Retinal pigment epithelial cell (primary cell): Measurements from ENCODE around the gene CASTOR2.
"Not testable (repeated sequence)": the region's sequence is repeated elsewhere in the genome, so short reads cannot be mapped to it uniquely, and the experiment has no call there.

Experiments used
- DNase-seq: peaks from one replicate; pipeline ENCODE4 v3.0.0-alpha.2; 2010; ENCODE audit warnings: low read depth
- H3K4me3 ChIP-seq: 2 replicates; pipeline ENCODE4 v1.5.1; 2011; ENCODE audit warnings: mild to moderate bottlenecking, low read length, control low read depth, moderate library complexity

CASTOR2 gene

DNA sequence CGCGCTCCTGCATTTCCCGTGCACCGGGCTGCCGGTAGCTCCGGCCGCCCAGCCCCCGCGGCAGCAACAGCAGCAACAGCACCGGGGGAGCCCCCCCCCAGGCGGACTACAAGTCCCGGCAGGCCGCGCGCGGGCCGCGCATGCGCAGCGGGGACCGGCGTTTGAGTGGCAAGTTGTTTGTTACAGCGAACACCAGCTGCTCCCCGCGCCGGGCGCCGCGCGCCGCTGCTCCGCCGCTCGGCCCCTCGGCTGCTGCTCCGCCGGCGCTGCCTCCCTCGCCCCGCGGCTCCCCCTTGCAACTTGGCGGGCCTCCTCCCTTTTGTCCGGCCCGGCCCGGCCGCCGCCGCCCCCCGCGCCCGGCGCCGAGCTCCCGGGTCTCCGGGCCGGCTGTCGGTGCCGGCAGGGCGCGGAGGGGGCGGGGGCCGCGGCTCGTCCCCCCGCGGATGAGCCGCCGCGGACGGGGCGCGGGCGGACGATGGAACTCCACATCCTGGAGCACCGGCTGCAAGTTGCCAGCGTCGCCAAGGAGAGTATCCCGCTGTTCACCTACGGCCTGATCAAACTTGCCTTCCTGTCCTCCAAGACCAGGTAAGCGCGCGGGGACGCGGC lies at the start of gene CASTOR2:
TSS of gene CASTOR2 (plus strand) at position 195 of the 609 bp plus-strand sequence. CDS start at position 476, 281 bp downstream.
- H3K4me3 ChIP-seq, DNase-seq: not testable (repeated sequence)

DNA sequence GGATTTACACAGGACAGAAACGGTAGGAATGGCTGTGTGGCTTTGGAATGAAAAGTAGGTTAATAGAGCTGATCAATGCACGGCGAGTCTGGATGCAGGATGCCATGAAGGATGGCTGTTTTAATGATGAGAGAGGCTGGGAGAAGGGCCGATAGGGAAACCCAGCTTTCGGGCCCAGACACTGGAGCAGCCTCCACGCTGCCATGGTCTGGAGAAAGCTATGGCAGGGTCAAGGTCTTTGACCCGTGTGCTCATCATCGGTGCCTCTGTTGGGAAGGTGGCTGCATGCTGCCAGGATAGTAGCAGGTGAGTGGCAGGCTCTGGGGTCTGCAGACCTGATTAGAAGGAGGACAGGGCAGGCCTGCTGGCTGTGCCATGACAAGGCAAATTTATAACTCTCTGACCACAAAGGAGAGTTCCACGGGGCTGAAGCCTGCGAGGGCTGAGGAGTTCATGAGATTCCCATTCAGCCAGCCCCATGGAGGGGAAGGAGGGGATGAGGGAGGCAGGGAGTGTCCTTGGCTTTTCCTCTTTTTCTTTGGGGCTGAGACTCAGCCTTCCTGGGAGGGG lies 42.1 kb upstream of the CASTOR2 start:
- not testable (repeated sequence) for DNase-seq, H3K4me3 ChIP-seq

DNA sequence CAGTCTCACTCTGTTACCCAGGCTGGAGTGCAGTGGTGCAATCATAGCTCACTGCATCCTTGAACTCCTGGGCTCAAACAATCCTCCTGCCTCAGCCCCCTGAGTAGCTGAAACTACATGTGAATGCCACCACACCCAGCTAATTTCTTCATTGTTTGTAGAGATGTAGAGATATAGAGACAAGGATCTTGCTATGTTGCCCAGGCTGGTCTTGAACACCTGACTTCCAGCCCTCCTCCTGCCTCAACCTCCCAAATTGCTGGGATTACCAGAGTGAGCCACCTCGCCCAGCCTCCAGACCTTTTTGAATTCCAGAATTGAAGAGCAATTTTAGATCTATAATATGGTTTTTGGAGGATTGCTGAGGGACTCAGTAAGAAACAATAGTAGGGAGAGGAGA lies 40.9 kb upstream of the CASTOR2 start:
- not testable (repeated sequence) for H3K4me3 ChIP-seq, DNase-seq

DNA sequence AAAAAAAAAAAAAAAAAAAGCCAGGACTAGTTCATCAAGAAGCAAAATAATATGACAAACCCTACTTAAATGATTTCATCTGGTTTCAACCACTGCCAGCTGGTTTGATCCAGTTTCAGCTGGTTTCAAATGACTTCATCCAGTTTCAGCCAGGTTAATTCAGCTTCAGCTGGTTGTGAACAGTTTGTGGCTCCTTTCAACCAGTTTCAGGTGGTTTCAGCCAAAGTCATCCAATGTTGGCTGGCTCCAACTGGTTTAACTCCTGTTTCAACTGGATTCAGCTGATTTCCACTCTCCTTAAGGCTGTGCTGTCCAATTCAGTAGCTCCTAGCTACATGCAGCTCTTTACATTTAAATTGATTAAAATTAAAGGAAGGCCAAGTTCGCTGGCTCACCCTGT lies 37.5 kb upstream of the CASTOR2 start:
- not testable (repeated sequence) for H3K4me3 ChIP-seq, DNase-seq

DNA sequence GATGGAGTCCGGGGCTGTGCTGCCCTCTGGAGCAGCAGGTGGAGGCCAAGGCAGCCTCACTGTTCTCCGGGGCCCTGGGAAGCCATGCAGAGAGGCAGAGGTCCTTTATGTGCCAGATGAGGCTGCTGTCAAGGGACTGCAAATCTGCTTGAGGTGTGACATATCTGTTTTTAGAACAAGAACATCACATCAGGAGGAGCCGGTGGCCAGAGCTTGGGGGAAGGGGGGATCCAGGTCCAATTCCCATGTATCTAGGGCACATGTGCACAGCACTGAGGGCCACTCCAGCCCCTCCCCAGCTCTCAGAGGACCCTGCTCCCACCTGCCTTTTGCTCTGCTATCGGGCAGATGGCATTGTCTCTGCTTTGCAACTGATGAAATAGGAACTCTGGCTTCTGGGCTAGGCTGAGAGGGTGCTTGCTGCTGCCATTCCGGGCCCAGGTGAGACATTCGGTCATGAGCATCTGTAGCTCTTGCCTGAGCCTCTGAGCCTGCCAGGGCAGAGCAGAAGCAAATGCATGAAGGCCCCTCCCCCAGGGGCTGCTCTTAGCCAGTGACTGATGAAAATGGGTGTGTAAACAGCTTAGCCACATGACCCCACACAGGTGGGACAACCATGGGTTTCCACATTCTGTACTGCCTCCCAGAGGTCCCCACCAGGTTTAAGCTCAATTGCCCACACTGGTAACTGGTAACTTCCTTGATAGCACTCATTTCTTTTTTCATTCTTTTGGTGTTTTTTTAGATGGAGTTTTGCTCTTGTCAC lies 32.8 kb upstream of the CASTOR2 start:
- H3K4me3 ChIP-seq, DNase-seq: not testable (repeated sequence)

DNA sequence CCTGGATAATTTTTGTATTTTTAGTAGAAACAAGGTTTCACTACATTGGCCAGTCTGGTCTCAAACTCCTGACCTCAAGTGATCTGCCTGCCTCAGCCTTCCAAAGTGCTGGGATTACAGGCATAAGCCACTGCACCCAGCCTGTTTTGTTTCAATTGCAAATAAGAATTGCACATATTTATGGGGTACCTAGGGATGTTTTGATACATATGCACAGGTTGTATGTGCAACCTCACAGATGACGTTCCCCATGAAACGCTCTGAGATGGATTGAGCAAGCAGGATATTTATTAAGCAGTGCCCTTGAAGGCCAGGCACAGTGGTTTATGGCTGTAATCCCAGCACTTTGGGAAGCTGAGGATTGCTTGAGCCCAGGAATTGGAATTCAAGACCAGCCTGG lies 25.1 kb upstream of the CASTOR2 start:
- not testable (repeated sequence) for H3K4me3 ChIP-seq, DNase-seq

DNA sequence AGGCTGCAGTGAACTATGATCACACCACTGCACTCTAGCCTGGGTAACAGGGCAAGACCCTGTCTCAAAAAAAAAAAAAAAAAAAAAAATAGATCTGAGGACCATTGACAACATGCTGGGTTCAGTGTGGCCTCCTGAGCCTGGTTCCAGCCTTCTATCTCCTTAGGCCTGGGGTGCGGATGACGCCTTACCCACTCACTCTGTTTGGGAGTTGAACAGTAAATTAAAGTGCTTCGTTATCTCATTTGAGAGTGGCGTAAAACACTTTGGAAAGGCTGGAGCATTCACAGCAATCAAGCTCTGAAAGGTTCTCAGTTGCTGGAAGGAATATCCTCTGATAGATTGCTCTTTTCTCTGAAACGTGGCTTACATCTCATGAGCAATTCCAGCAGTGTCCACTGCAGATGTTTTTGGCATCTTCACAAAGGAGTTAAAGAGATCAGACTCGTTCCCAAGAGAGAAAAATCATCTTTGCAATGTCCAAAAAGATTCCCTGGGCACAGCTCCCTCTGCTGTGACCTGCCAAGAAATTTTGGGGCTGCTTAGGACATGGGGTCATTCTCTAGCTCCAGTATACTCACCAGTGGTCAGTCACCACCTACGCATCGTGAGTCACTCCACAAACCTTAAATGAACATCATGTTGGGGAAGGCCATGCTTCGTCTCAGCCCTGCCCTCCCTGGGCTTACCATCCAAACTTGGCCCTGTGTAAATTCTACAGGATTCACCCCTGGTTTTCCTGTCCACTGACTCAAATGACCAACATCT lies 23.0 kb upstream of the CASTOR2 start:
- not testable (repeated sequence) for DNase-seq

DNA sequence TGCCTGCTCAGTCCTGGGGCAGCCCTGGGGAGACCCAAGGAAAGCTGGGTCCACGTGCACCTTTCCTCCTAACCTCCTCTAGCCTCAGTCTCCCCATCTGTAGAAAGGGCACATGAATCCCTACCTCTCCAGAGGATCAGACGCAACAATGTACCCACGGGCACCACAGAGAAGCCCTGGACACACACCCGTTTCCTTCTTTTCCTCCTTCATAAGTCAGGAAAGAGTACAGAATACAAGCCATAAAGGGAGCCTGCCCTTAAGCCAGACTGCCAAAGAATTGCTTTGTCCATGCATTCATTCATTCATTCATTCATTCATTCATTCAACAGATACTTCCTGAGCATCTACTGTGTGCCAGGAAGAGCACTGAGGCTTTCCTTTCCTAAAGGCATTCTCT lies 20.6 kb upstream of the CASTOR2 start:
- not testable (repeated sequence) for DNase-seq, H3K4me3 ChIP-seq

More for the DNA sequence above, 23.0 kb upstream of the CASTOR2 start:
- not testable (repeated sequence) for H3K4me3 ChIP-seq

DNA sequence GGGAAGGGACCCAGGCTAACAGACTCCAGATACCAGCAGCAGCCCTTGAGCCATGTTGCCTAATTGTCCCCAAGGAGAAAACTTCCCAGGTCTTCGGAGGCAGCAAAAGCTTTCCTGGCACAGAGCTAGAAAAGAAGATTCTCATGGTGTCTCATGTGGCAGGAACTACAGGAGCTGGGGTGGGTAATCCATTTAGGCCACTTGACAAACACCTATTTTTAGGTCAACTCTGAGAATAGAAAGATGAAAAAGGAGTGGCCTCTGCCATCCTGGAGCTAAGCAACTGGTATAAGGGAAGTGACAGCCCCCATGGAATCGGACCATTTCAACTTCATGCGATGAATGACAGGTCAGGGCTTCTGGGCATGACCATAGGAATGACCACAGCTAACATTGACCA lies 16.8 kb upstream of the CASTOR2 start:
- not testable (repeated sequence) for DNase-seq, H3K4me3 ChIP-seq

DNA sequence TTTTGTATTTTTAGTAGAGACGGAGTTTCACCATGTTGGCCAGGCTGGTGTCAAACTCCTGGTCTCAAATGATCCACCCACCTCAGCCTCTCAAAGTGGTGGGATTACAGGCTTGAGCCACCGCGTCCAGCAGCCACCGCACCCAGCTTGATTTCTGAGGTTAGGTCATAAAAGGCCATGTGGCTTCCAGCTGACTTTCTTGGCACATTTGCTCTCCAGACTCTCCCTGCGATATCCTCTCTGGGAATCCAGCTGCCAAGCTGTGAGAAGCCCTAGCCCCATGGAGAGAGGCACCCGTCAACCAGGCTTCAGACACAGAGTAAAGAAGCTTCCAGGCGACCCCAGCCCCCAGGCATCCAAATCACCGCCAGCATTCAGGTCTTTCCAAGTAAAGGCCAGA lies 10.7 kb upstream of the CASTOR2 start:
- DNase-seq = not testable (repeated sequence)

DNA sequence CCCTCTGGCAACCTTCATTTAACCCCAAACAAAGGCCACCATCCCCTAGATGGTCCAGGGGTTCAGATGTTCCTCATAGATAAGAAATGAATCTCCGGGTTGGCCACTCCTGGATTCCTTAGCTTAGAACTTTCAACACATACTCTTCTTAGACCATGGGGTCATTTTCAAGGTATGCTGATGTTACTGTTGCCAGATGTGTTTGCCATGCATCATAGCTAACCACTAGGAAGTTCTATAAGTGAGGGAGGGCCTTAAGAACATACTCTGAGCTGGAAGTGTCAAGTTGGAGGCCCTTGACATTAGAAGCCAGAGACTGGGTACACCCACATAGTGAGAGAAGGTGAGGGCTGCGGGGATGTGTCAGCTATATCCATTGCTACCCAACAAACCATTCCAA lies 6.2 kb upstream of the CASTOR2 start:
- H3K4me3 ChIP-seq, DNase-seq: not testable (repeated sequence)

More for the DNA sequence above, 10.7 kb upstream of the CASTOR2 start:
- H3K4me3 ChIP-seq = not testable (repeated sequence)

DNA sequence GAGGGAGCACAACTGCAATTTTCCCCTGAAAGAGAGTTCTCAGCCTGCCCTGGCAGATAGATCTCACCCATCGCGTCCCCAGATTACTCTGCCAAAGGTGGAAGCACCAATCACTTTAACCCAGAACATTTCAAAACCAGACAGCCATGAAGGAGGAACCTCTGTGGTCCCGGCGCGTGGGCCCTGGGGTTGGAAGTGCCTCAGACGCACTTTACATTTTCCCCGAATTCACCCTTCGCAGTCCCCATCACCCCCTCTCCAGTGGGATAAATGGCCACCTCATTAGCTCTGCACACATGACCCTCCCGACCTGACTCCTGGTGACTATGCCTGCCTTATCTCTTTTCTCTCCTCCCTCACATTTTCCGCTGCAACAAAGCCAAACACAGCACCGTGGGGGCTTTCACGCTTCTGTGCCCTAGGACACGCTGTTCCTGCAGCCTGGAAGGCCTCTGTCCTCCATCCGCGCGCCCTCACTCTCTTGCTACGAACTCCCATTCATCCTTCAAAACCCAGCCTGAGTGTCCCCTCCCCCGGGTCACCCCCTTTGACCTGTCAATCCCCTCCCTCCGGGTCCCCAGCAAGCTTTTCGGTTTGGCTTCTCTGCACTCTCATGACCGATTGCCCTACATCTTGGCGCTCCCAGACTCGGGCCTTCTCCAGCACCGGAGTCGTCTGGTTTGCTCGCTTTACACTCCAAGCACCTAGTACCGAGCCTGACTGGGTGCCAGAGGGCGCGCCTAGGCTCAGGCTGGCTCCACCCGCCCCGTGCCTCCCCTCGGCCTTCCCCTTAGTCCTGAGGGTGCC lies 598 bp upstream of the CASTOR2 start:
- not testable (repeated sequence) for DNase-seq, H3K4me3 ChIP-seq

DNA sequence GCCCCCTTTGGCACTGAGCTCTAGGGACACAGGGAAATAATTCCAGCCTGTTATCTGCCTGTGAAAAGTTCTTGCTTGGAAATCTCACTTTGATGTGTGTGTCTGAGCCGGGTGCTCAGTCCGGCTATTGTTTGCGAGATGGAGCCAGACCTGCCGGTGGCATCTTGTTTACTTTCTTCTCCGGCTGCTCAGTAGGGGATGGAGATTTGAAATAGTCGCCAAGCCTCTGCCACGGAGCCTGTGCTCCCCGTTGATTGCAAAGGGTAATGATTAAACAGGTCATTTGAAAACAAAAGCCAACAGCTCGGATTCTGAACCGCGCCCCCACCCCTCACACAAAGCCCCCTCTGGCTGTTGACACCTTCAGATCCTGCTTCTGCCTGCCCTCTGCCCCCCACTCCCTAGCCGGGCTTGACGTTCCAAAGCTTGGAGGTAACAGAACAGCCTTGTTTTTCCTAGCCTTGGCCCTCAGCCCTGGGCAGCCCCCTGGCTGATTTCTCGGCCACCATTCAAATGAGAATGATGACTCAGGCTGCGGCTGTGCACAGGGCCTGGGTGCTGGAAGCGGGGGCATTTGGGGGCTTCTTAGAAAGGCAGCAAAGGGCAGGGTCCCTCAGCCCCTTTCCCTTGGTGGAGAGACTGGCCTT lies 1.8 kb downstream of the CASTOR2 start:
- not testable (repeated sequence) for DNase-seq, H3K4me3 ChIP-seq

DNA sequence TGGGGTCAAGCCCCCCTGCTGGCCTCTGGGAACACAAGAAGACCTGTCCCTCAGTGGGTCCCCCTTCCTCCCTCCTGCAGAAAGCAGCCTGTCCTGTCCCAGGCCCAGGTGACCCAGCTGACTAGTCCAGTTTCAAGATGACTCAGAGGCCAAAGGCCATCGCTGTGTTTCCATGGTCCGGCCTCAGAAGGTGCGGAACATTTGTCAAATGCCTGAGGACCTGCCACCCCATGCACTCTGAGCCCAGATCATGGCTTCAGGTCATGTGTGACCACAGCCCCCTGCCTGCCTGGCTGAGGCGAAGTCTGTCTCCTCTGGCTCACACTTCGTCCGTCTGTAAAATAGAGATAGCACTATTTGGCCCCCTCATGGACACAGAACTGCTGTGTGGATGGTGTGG lies 2.4 kb downstream of the CASTOR2 start:
- H3K4me3 ChIP-seq, DNase-seq: not testable (repeated sequence)

DNA sequence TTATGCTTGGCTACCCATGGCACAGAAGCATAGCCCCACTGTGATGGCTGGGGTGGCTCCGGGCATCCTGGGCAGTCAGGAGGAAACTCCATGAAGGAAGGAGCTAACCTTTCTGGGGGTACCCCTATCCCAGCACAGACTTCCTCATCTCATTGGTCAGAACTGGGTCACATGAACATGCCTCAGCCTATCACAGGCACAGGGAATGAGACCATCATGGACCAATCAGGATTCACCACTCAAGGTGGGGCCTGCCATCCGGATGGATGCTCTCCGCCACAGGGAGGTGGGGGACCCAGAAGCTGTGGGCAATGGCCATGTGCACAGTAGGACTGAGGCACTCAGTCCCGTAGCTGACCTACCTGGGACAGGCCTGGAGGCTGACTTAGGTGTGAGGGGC lies 6.9 kb downstream of the CASTOR2 start:
- not testable (repeated sequence) for DNase-seq, H3K4me3 ChIP-seq

DNA sequence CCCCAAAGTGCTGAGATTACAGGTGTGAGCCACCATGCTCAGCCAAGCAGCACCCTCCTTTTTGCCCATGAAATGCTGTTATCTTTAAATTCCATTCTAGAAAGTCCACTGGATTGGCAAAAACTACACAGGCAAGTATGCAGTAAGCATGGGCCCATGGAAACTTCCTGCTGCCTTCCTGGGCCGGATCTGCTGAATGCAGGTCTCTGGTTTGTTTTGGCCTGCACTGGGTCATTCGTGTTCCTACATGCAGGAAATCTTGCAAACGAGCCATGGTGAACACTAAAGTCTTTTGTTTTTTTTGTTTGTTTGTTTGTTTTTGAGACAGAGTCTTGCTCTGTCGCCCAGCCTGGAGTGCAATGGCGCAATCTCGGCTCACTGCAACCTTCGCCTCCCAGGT lies 7.9 kb downstream of the CASTOR2 start:
- H3K4me3 ChIP-seq, DNase-seq: not testable (repeated sequence)

DNA sequence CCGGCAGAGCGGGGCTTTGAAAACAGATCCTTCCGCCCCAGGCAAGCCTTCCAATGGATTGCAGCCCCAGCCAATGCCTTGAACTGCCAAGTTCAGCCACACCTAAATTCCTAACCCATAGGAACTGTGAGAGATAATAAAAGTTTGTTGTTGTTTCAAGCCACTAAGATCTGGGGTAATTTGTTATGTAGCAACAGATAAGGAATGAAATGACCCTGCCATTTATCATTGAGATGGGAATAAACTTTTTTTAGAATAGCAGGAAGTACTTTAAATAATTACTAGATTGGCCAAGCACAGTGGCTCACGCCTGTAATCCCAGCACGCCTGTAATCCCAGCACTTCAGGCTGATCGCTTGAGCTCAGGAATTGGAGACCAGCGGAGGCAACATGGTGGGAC lies 11.5 kb downstream of the CASTOR2 start:
- not testable (repeated sequence) for DNase-seq, H3K4me3 ChIP-seq

DNA sequence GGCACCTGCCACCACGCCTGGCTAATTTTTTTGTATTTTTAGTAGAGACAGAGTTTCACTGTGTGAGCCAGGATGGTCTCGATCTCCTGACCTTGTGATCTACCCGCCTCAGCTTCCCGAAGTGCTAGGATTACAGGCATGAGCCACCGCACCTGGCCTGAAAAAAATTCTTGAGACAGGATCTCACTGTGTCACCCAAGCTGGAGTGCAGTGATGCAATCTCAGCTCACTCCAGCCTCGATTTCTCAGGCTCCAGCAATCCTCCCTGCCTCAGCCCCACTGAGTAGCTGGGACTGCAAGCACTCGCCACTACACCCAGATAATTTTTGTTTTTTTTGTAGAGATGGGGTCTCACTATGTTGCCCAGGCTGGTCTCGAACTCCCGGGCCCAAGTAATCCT lies 13.0 kb downstream of the CASTOR2 start:
- DNase-seq = not testable (repeated sequence)

DNA sequence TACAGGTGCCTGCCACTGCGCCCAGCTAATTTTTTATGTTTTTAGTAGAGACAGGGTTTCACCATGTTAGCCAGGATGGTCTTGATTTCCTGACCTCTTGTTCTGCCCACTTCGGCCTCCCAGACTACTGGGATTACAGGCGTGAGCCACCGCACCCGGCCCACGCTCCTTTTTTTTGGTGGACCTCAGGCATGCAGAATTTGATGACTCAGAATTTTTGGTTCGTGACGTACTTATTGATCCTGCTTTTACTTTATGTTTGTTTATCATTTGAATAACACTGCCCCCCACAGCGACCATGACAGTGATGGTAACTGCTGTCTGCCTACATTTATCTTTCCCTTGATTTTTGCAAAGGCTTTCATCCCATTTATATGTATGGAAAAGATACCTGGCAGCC lies 23.9 kb downstream of the CASTOR2 start:
- DNase-seq, H3K4me3 ChIP-seq: not testable (repeated sequence)

More for the DNA sequence above, 13.0 kb downstream of the CASTOR2 start:
- not testable (repeated sequence) for H3K4me3 ChIP-seq
